HL-60/S4 (cell line): ENCODE measurements around the gene GRM8.

ENCODE experiments used
- in situ Hi-C: fragments of 300-500 bp; cut with MboI; formaldehyde crosslinking; loops from 2 replicates; pipeline ENCODE4 v1.14.3; 2022; ENCODE audit warnings: low sequenced_read_pairs

Gene GRM8

GRCh38 chr7:126460664-126461063 lies 792.1 kb downstream of the GRM8 start:
- in situ Hi-C loops = no loop called here

GRCh38 chr7:126453104-126453503 lies 799.6 kb downstream of the GRM8 start:
- in situ Hi-C loops = no loop called here

GRCh38 chr7:126450269-126450671 lies 802.5 kb downstream of the GRM8 start:
- in situ Hi-C loops = no loop called here

DNA sequence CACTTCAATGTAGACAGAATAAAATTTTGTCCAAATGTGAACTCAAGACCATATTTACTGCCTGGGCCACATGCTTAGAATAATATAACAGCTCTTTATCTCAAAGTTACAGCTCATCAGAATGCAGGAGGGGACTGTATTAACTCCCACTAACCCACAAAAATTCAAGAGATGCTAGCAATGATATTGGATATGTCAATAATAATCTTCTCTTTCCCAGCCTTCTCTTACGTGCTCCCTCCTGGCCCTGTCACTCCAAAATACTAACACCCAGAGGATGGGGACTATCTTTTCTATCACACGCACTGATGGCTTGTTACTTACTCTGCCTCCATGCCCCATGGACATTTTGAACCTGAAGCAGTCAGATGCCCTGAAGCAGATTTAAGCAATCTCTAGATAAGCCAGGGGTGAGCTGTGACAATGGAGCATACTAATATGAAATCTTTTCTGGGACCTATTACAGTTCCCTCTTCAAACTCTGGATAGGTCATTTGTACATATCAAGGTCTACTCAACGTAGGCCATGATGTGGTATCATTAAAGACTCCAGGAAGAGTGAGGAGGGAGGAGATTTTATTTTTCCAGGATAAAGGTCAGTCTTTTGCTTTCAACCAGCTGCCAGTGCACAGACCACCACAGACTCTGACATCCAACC lies 803.0 kb downstream of the GRM8 start:
- in situ Hi-C loops = no loop called here

- in situ Hi-C loops = no loop called here
Observed at GRCh38 chr7:126447984-126448383, 804.8 kb downstream of the GRM8 start.

DNA sequence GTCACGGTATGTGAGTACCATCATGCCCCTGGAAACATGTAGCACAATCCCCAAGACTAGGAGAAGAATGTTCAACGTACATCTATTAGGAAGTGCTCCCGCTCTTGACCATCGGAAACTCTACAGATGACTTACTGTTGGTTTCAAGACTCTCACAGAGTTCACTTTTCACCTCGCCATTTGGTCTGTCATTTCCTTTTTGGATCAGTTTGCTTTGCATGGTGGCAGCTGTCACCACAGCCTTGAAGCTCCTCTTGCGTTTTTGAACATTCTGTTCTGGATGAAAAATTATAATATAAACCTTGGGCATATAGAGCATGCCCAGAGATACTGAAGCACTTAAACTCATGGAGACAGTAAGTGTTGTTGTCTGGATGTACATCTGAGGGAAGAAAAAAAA lies 806.8 kb downstream of the GRM8 start:
- in situ Hi-C loops = no loop called here

GRCh38 chr7:126443951-126444350 lies 808.8 kb downstream of the GRM8 start:
- in situ Hi-C loops = no loop called here

DNA sequence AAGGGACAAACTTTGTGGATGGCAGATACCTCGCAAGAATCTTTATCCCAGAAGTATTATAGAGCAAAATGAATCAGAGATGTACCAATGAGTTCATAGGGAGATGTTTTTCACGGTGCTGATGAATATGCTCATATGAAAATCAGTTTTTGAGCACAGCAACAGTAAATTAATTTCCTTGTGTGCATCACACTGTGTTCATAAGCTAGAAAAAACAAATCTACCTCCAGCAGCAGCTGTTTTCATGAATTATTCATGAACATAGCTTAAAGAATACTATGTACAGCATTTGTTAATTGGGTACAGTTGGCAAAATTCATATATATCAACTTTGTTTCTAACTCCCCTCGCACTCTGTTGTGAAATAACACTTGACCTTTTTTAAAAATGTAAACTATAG lies 809.8 kb downstream of the GRM8 start:
- in situ Hi-C loops = no loop called here

- in situ Hi-C loops = no loop called here
Observed at GRCh38 chr7:126441745-126442144, 811.0 kb downstream of the GRM8 start.

GRCh38 chr7:126440542-126440941 lies 812.2 kb downstream of the GRM8 start:
- in situ Hi-C loops = no loop called here

DNA sequence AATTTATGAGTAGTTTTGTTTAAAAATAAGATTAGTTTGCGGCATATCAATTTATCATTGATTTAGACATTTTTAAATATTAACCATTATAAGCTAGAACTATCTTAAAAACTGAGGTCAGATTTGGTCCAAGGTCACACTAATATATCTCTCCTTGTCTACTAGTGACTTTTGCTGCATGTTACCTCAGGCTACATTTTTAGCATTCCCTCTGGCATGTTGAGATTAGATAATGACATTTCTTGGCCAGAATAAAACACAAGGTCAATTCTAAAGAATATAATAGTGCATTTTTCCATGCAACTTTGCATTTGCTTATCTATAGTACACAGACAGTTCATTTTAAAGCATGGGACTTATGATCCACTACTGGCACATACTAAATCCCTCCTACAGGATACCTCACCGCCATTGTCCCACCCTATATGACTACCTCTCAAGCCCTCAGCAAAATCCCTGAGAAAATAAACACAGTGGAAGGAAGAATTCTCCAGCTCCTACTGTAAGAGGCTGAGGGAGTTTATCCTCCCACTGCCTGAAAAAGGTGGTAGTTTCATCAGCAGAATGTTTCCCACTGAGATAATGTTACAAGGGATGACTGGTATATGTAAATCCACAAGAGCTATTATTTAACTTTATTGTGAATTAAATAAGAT lies 816.4 kb downstream of the GRM8 start:
- in situ Hi-C loops = no loop called here

GRCh38 chr7:126426652-126427051 lies 826.1 kb downstream of the GRM8 start:
- in situ Hi-C loops = no loop called here

- in situ Hi-C loops = no loop called here
Observed at GRCh38 chr7:126424985-126425384, 827.8 kb downstream of the GRM8 start.

GRCh38 chr7:126419047-126419446 lies 833.7 kb downstream of the GRM8 start:
- in situ Hi-C loops = no loop called here

DNA sequence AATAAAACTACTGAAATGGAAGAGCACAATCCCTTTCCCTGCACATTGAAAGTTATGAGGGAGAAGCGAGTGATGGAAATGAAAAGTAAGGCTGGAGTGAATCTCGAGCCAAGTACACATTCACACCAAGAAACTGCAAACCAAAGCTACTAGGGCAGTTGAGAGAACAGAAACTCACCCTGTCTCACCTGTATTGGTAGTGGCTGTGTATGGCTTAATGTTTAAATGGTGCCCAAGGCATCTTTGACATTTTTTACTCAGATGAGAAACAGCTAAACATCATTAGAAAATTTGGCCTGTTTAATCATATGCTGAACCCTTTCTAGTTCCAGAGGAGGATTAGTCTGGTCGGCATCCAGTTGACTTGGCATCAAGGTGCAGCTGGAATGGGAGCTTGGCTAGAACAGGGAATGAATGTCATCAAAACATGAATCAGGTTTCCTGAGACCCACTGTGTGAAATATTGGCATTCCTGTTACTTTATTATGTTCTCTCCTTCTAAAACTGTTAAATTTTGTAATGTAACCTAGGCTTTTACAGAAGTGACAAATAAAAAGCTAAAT lies 840.8 kb downstream of the GRM8 start:
- in situ Hi-C loops = no loop called here

DNA sequence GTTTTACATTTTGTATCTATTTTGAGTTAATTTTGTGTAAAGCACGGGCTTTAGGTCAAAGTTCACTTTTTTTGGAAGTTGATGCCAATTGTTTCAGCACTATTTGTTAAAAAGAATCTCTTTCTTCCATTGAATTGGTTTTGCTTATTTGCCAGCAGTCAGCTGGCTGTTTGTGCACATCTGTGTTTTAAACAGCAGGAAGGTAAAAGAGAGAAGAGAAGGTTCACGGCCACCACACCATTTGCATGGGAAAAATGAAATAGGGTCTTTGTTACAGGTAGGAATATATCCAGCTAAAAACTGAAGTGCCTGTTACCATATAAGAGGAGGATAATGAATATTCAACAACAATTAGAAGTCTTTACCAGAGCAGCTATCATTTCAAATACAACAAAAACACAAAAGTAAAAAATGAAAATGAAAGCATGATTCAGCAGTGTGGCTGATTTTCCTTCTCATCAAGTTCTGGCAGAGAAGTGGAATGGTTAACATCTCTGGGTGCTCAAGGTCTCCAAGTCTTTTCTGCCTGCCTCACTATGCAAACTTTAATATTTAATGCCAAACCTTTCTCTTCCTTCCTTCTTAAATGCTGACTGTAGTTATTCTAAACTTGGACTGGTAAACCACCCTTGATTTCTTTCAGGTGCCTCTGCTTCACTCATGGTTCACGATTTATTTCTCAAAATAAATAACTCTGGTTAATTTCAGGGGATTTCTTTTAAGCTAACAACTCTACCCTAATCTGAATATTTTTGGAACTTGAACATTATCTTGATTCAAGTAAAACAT lies 841.5 kb downstream of the GRM8 start:
- in situ Hi-C loops = no loop called here

DNA sequence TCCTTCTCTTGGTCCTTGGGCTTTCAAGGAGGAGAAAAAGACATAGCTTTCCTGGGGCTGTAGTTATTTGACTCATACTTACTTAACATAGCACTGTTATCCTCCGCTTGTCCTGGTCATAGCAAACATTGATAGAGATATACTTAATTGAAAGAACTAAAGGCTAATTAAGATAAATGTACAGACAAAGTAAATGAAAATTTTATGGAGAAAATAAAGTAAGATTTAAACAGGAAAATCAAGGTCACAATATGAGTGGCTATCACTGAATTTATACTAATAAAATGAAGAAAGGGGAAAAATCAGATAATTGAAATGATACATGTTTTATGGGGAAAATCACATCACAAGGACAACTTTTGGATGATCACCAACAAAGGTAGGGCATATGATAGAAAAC lies 849.7 kb downstream of the GRM8 start:
- in situ Hi-C loops = no loop called here

DNA sequence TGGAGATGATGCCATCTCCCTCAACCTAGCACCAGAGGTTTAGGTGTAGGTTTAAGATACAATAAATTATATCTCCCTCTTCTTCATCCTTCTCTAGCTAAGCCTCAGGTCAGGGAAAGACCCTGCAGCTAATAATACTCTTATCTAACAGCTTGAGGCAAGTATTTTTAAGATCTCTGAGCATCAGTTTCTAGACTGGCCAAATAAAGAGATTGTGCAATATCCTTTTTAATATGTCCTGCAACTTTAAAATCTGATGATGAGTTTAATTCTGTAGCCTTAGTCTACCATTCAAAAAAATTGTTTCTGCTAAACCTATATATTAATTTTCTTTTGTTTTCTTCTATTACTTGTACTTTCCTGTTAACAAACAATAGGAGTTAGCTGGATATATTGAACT lies 850.8 kb downstream of the GRM8 start:
- in situ Hi-C loops = no loop called here

- in situ Hi-C loops = no loop called here
Observed at GRCh38 chr7:126398851-126399529, 853.8 kb downstream of the GRM8 start.

DNA sequence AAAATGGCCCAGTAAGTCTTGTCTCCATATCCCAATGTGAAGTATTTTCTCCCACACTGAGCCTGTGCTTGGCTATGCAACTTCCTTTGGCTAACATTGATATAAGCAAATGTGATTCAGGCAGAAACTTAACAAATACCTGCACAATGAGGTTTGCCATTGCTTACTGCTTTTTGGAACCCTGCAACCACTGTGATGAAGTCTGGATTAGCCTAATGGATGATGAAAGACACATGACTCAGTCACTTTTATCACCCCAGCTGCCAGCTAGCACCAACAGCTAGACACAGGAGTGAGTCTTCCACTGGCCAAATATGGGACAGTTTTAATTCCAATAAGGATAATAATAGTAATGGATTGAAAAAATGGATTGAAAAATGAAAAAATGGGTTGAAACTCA lies 854.5 kb downstream of the GRM8 start:
- in situ Hi-C loops = no loop called here

GRCh38 chr7:126394406-126394805 lies 858.3 kb downstream of the GRM8 start:
- in situ Hi-C loops = no loop called here
